Measurements from ENCODE around the gene GDF9.

- no peak for TF ChIP-seq SIN3A (IDR thresholded peaks at IDR 0.05; ENCODE audit: borderline replicate concordance, insufficient read depth, low read depth, low read length)
- no peak for TF ChIP-seq CTCF (IDR thresholded peaks at IDR 0.05)
- TF ChIP-seq POLR2AphosphoS5 (IDR thresholded peaks at IDR 0.05; ENCODE audit: low read depth, low read length) = no peak
- TF ChIP-seq TCF7L2 (IDR thresholded peaks at IDR 0.05; ENCODE audit: low read depth, low read length) = no peak
- no peak for TF ChIP-seq REST (IDR thresholded peaks at IDR 0.05; ENCODE audit: insufficient read depth in 1 of 2, low read depth in 2 of 2, low read length in 1 of 2)
Measured at GRCh38 chr5:132837868-132838267, 28.4 kb downstream of the GDF9 start.
